ENCODE results near the gene C6orf120. TPM values are rescaled to one million over a fixed set of nuclear protein-coding genes. Genes with fewer than 3 reads are reported as not detected.

Gene C6orf120
- total RNA-seq, 2 experiments from 2014 or later, result 22.2 to 22.5 TPM

- POLR2A ChIA-PET, result interaction anchor here (1.1 to 2.9 kb wide), 3 partner anchors 21 to 29 kb away, joined by 3 to 20 read pairs (median 15); partner anchors contain the start of genes C6orf120, DYNLT2, ERMARD and WDR27
- Mint-ChIP-seq H3K4me3 (peak overlapping the region; percentile 94), H3K27me3 (peaks cover 4% of the 10 kb centered on the region), H3K4me1 (peaks cover 36% of the 10 kb centered on the region), H3K36me3 (peaks cover 17% of the 10 kb centered on the region), H3K27ac (peak overlapping the region; percentile 95), H3K9me3 (no peaks in the 10 kb centered on the region)
- ATAC-seq (ENCODE audit: low read depth) (peak; percentile 44), DNase-seq (peak; percentile 79)
Measured at GRCh38 chr6:169723200-169723909, 21.4 kb downstream of the C6orf120 start.

GRCh38 chr6:169723991-169724493 is 22.1 kb downstream of the C6orf120 start:
- H3K4me1 Mint-ChIP-seq, result peaks cover 36% of the 10 kb centered on the region
- H3K27me3 Mint-ChIP-seq, result peaks cover 4% of the 10 kb centered on the region
- H3K9me3 Mint-ChIP-seq, result no peaks in the 10 kb centered on the region
- peak overlapping the region; percentile 74 for H3K4me3 Mint-ChIP-seq
- H3K36me3 Mint-ChIP-seq, result peaks cover 15% of the 10 kb centered on the region
- H3K27ac Mint-ChIP-seq, result peak overlapping the region; percentile 71
- peak; percentile 71 for DNase-seq
- POLR2A ChIA-PET, result interaction anchor here (0.6 to 2.9 kb wide), 4 partner anchors 22 to 738 kb away, joined by 3 to 20 read pairs (median 12); partner anchors contain the start of genes C6orf120, DYNLT2, ERMARD and WDR27
- ATAC-seq (ENCODE audit: low read depth), result peak; percentile 35

- H3K36me3 Mint-ChIP-seq, result peaks cover 9% of the 10 kb centered on the region
- H3K4me3 Mint-ChIP-seq, result peak within 1 kb of the TSS; percentile 94
- peaks cover 4% of the 10 kb centered on the region for H3K27me3 Mint-ChIP-seq
- ATAC-seq (ENCODE audit: low read depth) (peak; percentile 53), DNase-seq (peak; percentile 74)
- peak within 1 kb of the TSS; percentile 95 for H3K27ac Mint-ChIP-seq
- no peaks in the 10 kb centered on the region for H3K9me3 Mint-ChIP-seq
- H3K4me1 Mint-ChIP-seq, result peaks cover 30% of the 10 kb centered on the region
- POLR2A ChIA-PET, result interaction anchor here (0.6 to 1.8 kb wide), 3 partner anchors 22 to 738 kb away, joined by 3 to 14 read pairs (median 9); partner anchors contain the start of genes C6orf120, DYNLT2, ERMARD and WDR27
Measured at GRCh38 chr6:169724494-169725124, 22.7 kb downstream of the C6orf120 start, which contains the start of gene PHF10. TSS of gene PHF10 (minus strand) at chr6:169724500. CDS start at chr6:169723931, 569 bp downstream.

- peaks cover 6% of the 10 kb centered on the region for H3K36me3 Mint-ChIP-seq
- H3K4me1 Mint-ChIP-seq, result peaks cover 27% of the 10 kb centered on the region
- H3K9me3 Mint-ChIP-seq, result no peaks in the 10 kb centered on the region
- POLR2A ChIA-PET, result interaction anchor here (0.6 to 1.8 kb wide), 3 partner anchors 23 to 512 kb away, joined by 4 to 14 read pairs (median 9); partner anchors contain the start of genes C6orf120, DYNLT2, ERMARD and WDR27
- peaks cover 4% of the 10 kb centered on the region for H3K27me3 Mint-ChIP-seq
- peak overlapping the region; percentile 68 for H3K27ac Mint-ChIP-seq
- ATAC-seq (ENCODE audit: low read depth) (no peak), DNase-seq (no peak)
- H3K4me3 Mint-ChIP-seq, result peak overlapping the region; percentile 77
Measured at GRCh38 chr6:169725125-169726048, 23.5 kb downstream of the C6orf120 start.

GRCh38 chr6:169726049-169726400 is 24.1 kb downstream of the C6orf120 start:
- peak overlapping the region; percentile 39 for H3K27ac Mint-ChIP-seq
- peaks cover 4% of the 10 kb centered on the region for H3K36me3 Mint-ChIP-seq
- no peak for DNase-seq

GRCh38 chr6:169726963-169727362 is 25.0 kb downstream of the C6orf120 start:
- POLR2A ChIA-PET, result no interaction called here
- peak overlapping the region; percentile 6 for H3K27ac Mint-ChIP-seq

More at GRCh38 chr6:169726049-169726400, 24.1 kb downstream of the C6orf120 start:
- Mint-ChIP-seq H3K9me3 (no peaks in the 10 kb centered on the region), H3K4me1 (peaks cover 26% of the 10 kb centered on the region), H3K4me3 (peak overlapping the region; percentile 10), H3K27me3 (peaks cover 4% of the 10 kb centered on the region)
- POLR2A ChIA-PET, result interaction anchor here (0.6 to 1.8 kb wide), 2 partner anchors 26 to 513 kb away, joined by 4 to 9 read pairs; partner anchors contain the start of genes DYNLT2 and ERMARD
- ATAC-seq (ENCODE audit: low read depth), result no peak

GRCh38 chr6:169729961-169730360 is 28.0 kb downstream of the C6orf120 start:
- peaks cover 2% of the 10 kb centered on the region for H3K36me3 Mint-ChIP-seq
- ATAC-seq (ENCODE audit: low read depth), result no peak
- no peak overlapping the region for H3K4me3 Mint-ChIP-seq
- H3K27ac Mint-ChIP-seq, result no peak overlapping the region
- DNase-seq, result no peak
- POLR2A ChIA-PET, result no interaction called here
- H3K9me3 Mint-ChIP-seq, result no peaks in the 10 kb centered on the region
- H3K27me3 Mint-ChIP-seq, result peaks cover 21% of the 10 kb centered on the region
- H3K4me1 Mint-ChIP-seq, result peaks cover 15% of the 10 kb centered on the region

More at GRCh38 chr6:169726963-169727362, 25.0 kb downstream of the C6orf120 start:
- DNase-seq (no peak), ATAC-seq (ENCODE audit: low read depth) (no peak)
- Mint-ChIP-seq H3K4me3 (no peak overlapping the region), H3K27me3 (peaks cover 4% of the 10 kb centered on the region), H3K9me3 (no peaks in the 10 kb centered on the region), H3K4me1 (peaks cover 20% of the 10 kb centered on the region), H3K36me3 (peaks cover 4% of the 10 kb centered on the region)

GRCh38 chr6:169738204-169738975 is 36.5 kb downstream of the C6orf120 start:
- DNase-seq (no peak), ATAC-seq (ENCODE audit: low read depth) (no peak)
- no peaks in the 10 kb centered on the region for H3K9me3 Mint-ChIP-seq
- H3K4me3 Mint-ChIP-seq, result no peak overlapping the region
- peaks cover 36% of the 10 kb centered on the region for H3K27me3 Mint-ChIP-seq
- H3K36me3 Mint-ChIP-seq, result no peaks in the 10 kb centered on the region
- POLR2A ChIA-PET, result no interaction called here
- H3K4me1 Mint-ChIP-seq, result no peaks in the 10 kb centered on the region
- no peak overlapping the region for H3K27ac Mint-ChIP-seq

GRCh38 chr6:169738976-169739529 is 37.1 kb downstream of the C6orf120 start:
- H3K27ac Mint-ChIP-seq, result no peak overlapping the region
- H3K4me1 Mint-ChIP-seq, result no peaks in the 10 kb centered on the region
- no peak for ATAC-seq (ENCODE audit: low read depth)
- no peaks in the 10 kb centered on the region for H3K9me3 Mint-ChIP-seq
- H3K4me3 Mint-ChIP-seq, result no peak overlapping the region
- H3K36me3 Mint-ChIP-seq, result no peaks in the 10 kb centered on the region
- H3K27me3 Mint-ChIP-seq, result peaks cover 31% of the 10 kb centered on the region
- DNase-seq, result no peak
- POLR2A ChIA-PET, result no interaction called here

- DNase-seq (no peak), ATAC-seq (ENCODE audit: low read depth) (no peak)
- Mint-ChIP-seq H3K36me3 (peaks cover 2% of the 10 kb centered on the region), H3K27me3 (peaks cover 19% of the 10 kb centered on the region), H3K4me3 (no peak overlapping the region), H3K4me1 (no peaks in the 10 kb centered on the region), H3K27ac (no peak overlapping the region), H3K9me3 (no peaks in the 10 kb centered on the region)
- POLR2A ChIA-PET, result interaction anchor here (1.6 kb wide), 1 partner anchor 10 kb away, joined by 6 read pairs; the partner anchor contains the start of genes DYNLT2 and ERMARD
Measured at GRCh38 chr6:169741344-169741743, 39.4 kb downstream of the C6orf120 start.

- Mint-ChIP-seq H3K27me3 (peaks cover 10% of the 10 kb centered on the region), H3K4me1 (peaks cover 8% of the 10 kb centered on the region), H3K27ac (no peak overlapping the region), H3K9me3 (peaks cover 2% of the 10 kb centered on the region), H3K4me3 (no peak overlapping the region), H3K36me3 (peaks cover 12% of the 10 kb centered on the region)
- DNase-seq, result no peak
- ATAC-seq (ENCODE audit: low read depth), result no peak
- POLR2A ChIA-PET, result no interaction called here
Measured at GRCh38 chr6:169745405-169745804, 43.5 kb downstream of the C6orf120 start.

- H3K9me3 Mint-ChIP-seq, result peaks cover 2% of the 10 kb centered on the region
- POLR2A ChIA-PET, result no interaction called here
- no peak overlapping the region for H3K4me3 Mint-ChIP-seq
- H3K27ac Mint-ChIP-seq, result no peak overlapping the region
- H3K4me1 Mint-ChIP-seq, result peaks cover 8% of the 10 kb centered on the region
- no peak for DNase-seq
- peaks cover 14% of the 10 kb centered on the region for H3K36me3 Mint-ChIP-seq
- H3K27me3 Mint-ChIP-seq, result peaks cover 10% of the 10 kb centered on the region
- no peak for ATAC-seq (ENCODE audit: low read depth)
Measured at GRCh38 chr6:169746556-169746955, 44.6 kb downstream of the C6orf120 start.
